ENCODE measurements around the gene MRPL36.

- TF ChIP-seq, protein P1, sequence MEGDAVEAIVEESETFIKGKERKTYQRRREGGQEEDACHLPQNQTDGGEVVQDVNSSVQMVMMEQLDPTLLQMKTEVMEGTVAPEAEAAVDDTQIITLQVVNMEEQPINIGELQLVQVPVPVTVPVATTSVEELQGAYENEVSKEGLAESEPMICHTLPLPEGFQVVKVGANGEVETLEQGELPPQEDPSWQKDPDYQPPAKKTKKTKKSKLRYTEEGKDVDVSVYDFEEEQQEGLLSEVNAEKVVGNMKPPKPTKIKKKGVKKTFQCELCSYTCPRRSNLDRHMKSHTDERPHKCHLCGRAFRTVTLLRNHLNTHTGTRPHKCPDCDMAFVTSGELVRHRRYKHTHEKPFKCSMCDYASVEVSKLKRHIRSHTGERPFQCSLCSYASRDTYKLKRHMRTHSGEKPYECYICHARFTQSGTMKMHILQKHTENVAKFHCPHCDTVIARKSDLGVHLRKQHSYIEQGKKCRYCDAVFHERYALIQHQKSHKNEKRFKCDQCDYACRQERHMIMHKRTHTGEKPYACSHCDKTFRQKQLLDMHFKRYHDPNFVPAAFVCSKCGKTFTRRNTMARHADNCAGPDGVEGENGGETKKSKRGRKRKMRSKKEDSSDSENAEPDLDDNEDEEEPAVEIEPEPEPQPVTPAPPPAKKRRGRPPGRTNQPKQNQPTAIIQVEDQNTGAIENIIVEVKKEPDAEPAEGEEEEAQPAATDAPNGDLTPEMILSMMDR (IDR thresholded peaks at IDR 0.05) = no peak
- no peak for TF ChIP-seq POLR2A (IDR thresholded peaks at IDR 0.05)
These were observed 42.6 kb upstream of the MRPL36 start for GRCh38 chr5:1842004-1842819.

All from breast epithelium (tissue), 3 donors.